IPS DF 19.7 (cell line): ENCODE measurements around the gene TIAM1.

ENCODE experiments used
- DNase-seq: peaks from one replicate; pipeline ENCODE4 v3.0.0-alpha.2; 2013; ENCODE audit warnings: low read depth, low spot score

Gene TIAM1

GRCh38 chr21:31087639-31088473, 256.2 kb downstream of the TIAM1 start:
- no peak for DNase-seq

DNA sequence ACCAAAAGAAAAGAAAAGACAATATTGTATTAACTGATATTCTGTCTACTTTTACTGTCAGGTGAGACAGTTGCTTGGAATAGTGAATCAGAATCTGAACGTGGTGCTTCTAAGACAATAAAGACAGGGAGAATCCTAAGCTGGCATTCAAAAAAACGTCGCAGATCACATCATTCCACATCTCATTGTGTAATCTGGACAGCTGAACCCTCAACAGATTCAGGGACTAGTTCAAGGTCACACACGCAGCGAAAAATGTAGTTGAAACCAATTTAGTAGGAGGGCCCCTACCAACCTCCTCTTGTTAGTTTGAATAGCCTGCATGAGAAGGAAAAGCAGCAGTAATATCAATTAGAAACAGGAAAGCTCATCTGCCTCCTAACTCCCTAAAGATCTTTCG, 259.4 kb downstream of the TIAM1 start:
- DNase-seq = no peak

GRCh38 chr21:31078796-31079195, 265.3 kb downstream of the TIAM1 start:
- DNase-seq = no peak

- DNase-seq = no peak
These were observed 265.8 kb downstream of the TIAM1 start for GRCh38 chr21:31078216-31078615.

- no peak for DNase-seq
These were observed 268.2 kb downstream of the TIAM1 start for GRCh38 chr21:31075848-31076247.

- DNase-seq = no peak
These were observed 271.5 kb downstream of the TIAM1 start for GRCh38 chr21:31072533-31072932.
